Endothelial cell of umbilical vein (primary cell): Measurements from ENCODE around the gene CYP4F8. TPM values are rescaled to one million over a fixed set of nuclear protein-coding genes. Genes with fewer than 3 reads are reported as not detected.

Source experiments
- BruUV-seq: library from RNA; stranded (reverse); fragments of 400-500 nt; replicated peaks from 2 replicates; lab custom pipeline; 2021; lab: Mats Ljungman, UMichigan
- CTCF ChIA-PET: fragments of 300-600, 350-600 bp; sonication (Branson Sonifier 250); formaldehyde crosslinking; loops from one replicate; lab custom pipeline; 2021; ENCODE audit warnings: antibody characterized with exemption, inconsistent platforms; lab: Charles Lee
- POLR2A ChIA-PET: fragments of 300-600, 350-600 bp; sonication (Branson Sonifier 250); formaldehyde crosslinking; loops from one replicate; lab custom pipeline; 2021; ENCODE audit warnings: antibody characterized with exemption, inconsistent platforms; lab: Charles Lee
- DNase-seq: peaks from one replicate; pipeline ENCODE4 v3.0.0-alpha.2; 2011; ENCODE audit warnings: low read depth, low spot score
- FAIRE-seq: peaks from 2 replicates; lab custom pipeline; 2011; peaks lifted over from hg19 to GRCh38; lab: Jason Lieb, UNC
- H2AFZ ChIP-seq: 2 replicates; pipeline ENCODE4 v1.6.0; 2012; ENCODE audit warnings: low read depth, low read length, control low read depth, inconsistent platforms
- H3K27ac ChIP-seq: 2 replicates; pipeline ENCODE4 v1.5.1; 2011; ENCODE audit warnings: low read depth, mild to moderate bottlenecking, control low read depth, low read length, moderate library complexity; ENCODE audit not compliant: insufficient read depth
- H3K27me3 ChIP-seq, 2 experiments: 2 replicates each; pipeline versions ENCODE4 v1.6.0 to v1.6.1; 2011; ENCODE audit warnings: low read length in 2 of 2, mixed read lengths in 1 of 2; ENCODE audit not compliant: control insufficient read depth in 2 of 2, insufficient read depth in 2 of 2
- H3K36me3 ChIP-seq, 2 experiments: 2 replicates in 1 of 2; 3 replicates in 1 of 2; pipeline ENCODE4 v1.5.1; 2011; ENCODE audit warnings: low read length in 2 of 2, mild to moderate bottlenecking in 1 of 2, moderate library complexity in 1 of 2; ENCODE audit not compliant: control insufficient read depth in 2 of 2, insufficient read depth in 2 of 2; ENCODE audit errors: extremely low read depth in 1 of 2
- H3K4me1 ChIP-seq: 3 replicates; pipeline ENCODE4 v1.5.1; 2011; ENCODE audit warnings: mild to moderate bottlenecking, low read length; ENCODE audit not compliant: control insufficient read depth, insufficient read depth; ENCODE audit errors: extremely low read depth
- H3K4me2 ChIP-seq: 2 replicates; pipeline ENCODE4 v1.6.1; 2011; ENCODE audit warnings: low read length, control low read depth, mixed read lengths; ENCODE audit not compliant: insufficient read depth
- H3K4me3 ChIP-seq, 3 experiments: fragments of 200-600 bp in 1 of 3; sonication (generic), shearing (Covaris generic) in 1 of 3; replicated peaks in 1 of 3; 2 replicates each; pipeline ENCODE4 v1.5.1; 2011 to 2016; ENCODE audit warnings: control low read depth in 3 of 3, low read length in 3 of 3, mild to moderate bottlenecking in 2 of 3, inconsistent platforms in 1 of 3, low read depth in 1 of 3, moderate library complexity in 1 of 3; ENCODE audit not compliant: insufficient read depth in 1 of 3
- H3K79me2 ChIP-seq: 2 replicates; pipeline ENCODE4 v1.6.0; 2012; ENCODE audit warnings: low read length, inconsistent platforms; ENCODE audit not compliant: control insufficient read depth, insufficient read depth
- H3K9ac ChIP-seq: replicated peaks from 2 replicates; pipeline ENCODE3; 2011; ENCODE audit warnings: low read length, control low read depth; ENCODE audit not compliant: insufficient read depth; ENCODE audit errors: extremely low read depth
- H3K9me1 ChIP-seq: replicated peaks from 3 replicates; pipeline ENCODE4 v1.6.0; 2011; ENCODE audit warnings: mild to moderate bottlenecking, low read length; ENCODE audit not compliant: control insufficient read depth, insufficient read depth; ENCODE audit errors: extremely low read depth
- H3K9me3 ChIP-seq: replicated peaks from 2 replicates; pipeline ENCODE4 v1.5.1; 2012; ENCODE audit warnings: low read length, inconsistent platforms; ENCODE audit not compliant: control insufficient read depth, insufficient read depth
- H4K20me1 ChIP-seq: replicated peaks from 2 replicates; pipeline ENCODE3; 2011; ENCODE audit warnings: mild to moderate bottlenecking, low read length; ENCODE audit not compliant: control insufficient read depth, insufficient read depth; ENCODE audit errors: extremely low read depth
- EZH2 ChIP-seq: IDR thresholded peaks from 2 replicates; pipeline ENCODE4 v1.6.1; 2012; ENCODE audit warnings: borderline replicate concordance, low read depth, mild to moderate bottlenecking, moderate library complexity, low read length, inconsistent platforms; ENCODE audit not compliant: severe bottlenecking
- FOS ChIP-seq: IDR thresholded peaks from 2 replicates; pipeline ENCODE4 v1.6.1; 2011; ENCODE audit warnings: mild to moderate bottlenecking, low read length, moderate library complexity, borderline replicate concordance; ENCODE audit not compliant: insufficient read depth
- GATA2 ChIP-seq: IDR thresholded peaks from 2 replicates; pipeline ENCODE4 v1.7.0; 2011; ENCODE audit warnings: low read depth, mild to moderate bottlenecking, moderate library complexity, mixed read lengths, low read length; ENCODE audit not compliant: insufficient read length, insufficient read depth
- JUN ChIP-seq: IDR thresholded peaks from 2 replicates; pipeline ENCODE4 v1.6.1; 2011; ENCODE audit warnings: borderline replicate concordance, low read depth; ENCODE audit not compliant: insufficient read length, insufficient read depth
- MYC ChIP-seq: IDR thresholded peaks from one replicate; pipeline ENCODE4 v1.6.1; 2011; ENCODE audit warnings: mild to moderate bottlenecking, low read depth, low read length
- POLR2A ChIP-seq: IDR thresholded peaks from 2 replicates; pipeline ENCODE4 v1.6.1; 2012; ENCODE audit warnings: low read depth, mild to moderate bottlenecking, control low read depth, low read length
- POLR2AphosphoS5 ChIP-seq: IDR thresholded peaks from 2 replicates; pipeline ENCODE4 v1.6.1; 2012; ENCODE audit warnings: low read depth, mild to moderate bottlenecking, control low read depth, low read length, moderate library complexity; ENCODE audit not compliant: insufficient read depth
- dilution Hi-C: fragments of 300-500 bp; cut with MboI; formaldehyde crosslinking; loops from one replicate; pipeline ENCODE4 v1.15.0; 2019; ENCODE audit warnings: low sequenced_read_pairs; ENCODE audit not compliant: extremely low pct_ligation_motif_present
- intact Hi-C: fragments of 100-400 bp; cut with micrococcal nuclease; formaldehyde crosslinking; loops from one replicate; pipeline ENCODE4 v1.10.0; 2022
- polyA plus RNA-seq, 4 experiments: library from polyadenylated mRNA; depleted of rRNA in 3 of 4; stranded (reverse) in 3 of 4; unstranded in 1 of 4; fragments of >200 nt; gene quantifications; 2 replicates each; pipeline versions ENCODE4 v1.2.1 to v1.2.3, GENCODE V29; 2011 to 2012; ENCODE audit warnings: missing spikeins in 1 of 4
- total RNA-seq: library from RNA; stranded (reverse); gene quantifications from 2 replicates; pipeline ENCODE4 v1.2.3, GENCODE V29; 2021
- TF ChIP-seq, protein P1 (sequence below), 2 donors: IDR thresholded peaks; 1 replicate in 1 of 2; 2 replicates in 1 of 2; pipeline ENCODE4 v1.5.1; 2011; ENCODE audit warnings: low read length in 2 of 2, mild to moderate bottlenecking in 2 of 2, moderate library complexity in 2 of 2, control low read depth in 1 of 2, inconsistent platforms in 1 of 2, low read depth in 1 of 2; ENCODE audit not compliant: insufficient read depth in 1 of 2; ENCODE audit errors: extremely low read depth in 1 of 2
- TF ChIP-seq, protein P2 (sequence below): IDR thresholded peaks from 2 replicates; pipeline ENCODE4 v1.6.1; 2011; ENCODE audit not compliant: insufficient read depth, insufficient read length

The CYP4F8 gene
- total and polyA plus RNA-seq, 2 donors (not counting 3 experiments of a cell fraction or from before 2014, with no cell fraction given): not detected

DNA sequence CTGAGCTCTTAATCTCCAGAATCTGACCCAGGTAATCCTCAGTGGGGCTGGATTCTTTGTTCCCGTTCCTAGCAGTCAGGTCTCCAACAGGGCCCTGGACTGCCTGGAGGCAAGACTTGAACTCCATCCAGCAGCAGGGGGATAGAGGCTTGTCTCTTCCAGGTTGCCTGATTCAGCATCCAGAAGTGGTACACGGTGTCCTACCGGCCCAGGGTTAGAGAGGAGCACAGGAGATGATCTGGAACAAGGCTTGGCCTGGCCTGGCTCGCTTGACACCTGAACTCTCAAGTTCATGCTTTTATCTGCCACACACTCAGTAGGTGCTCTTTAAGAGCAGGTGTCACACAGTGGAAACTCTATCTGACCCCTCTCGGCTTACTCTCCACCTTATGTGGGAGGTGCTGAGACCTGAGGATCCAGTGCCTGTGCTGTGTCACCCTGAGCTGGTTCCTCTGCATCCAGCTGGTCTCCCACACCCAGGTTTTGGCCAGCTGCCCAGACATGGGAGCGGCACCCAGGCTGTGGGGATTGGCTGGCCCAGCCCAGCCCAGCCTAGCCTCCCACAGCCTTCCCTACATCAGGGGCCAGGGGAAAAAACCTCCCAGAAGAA lies 25.4 kb downstream of the CYP4F8 start, which contains the start of gene CYP4F3:
TSS of gene CYP4F3 (plus strand) at position 604 of the 610 bp plus-strand sequence. CDS start 519 bp downstream, outside the sequence.
- FAIRE-seq (no peak), DNase-seq (no peak)
- ChIA-PET POLR2A (no interaction called here), CTCF (no interaction called here)
- dilution Hi-C loops (no loop called here), intact Hi-C loops (no loop called here)
- no peaks in the 10 kb centered on the region for H4K20me1 ChIP-seq
- H3K9ac ChIP-seq: no peak within 1 kb of the TSS
- no peaks in the 10 kb centered on the region for H3K9me3 ChIP-seq
- no peak within 1 kb of the TSS for H3K27ac ChIP-seq
- no peaks in the 10 kb centered on the region for H3K27me3 ChIP-seq
- no peaks in the 10 kb centered on the region for H3K9me1 ChIP-seq
- no peaks in the 10 kb centered on the region for H3K36me3 ChIP-seq
- TF ChIP-seq JUN: no peak
- no peak for TF ChIP-seq MYC
- TF ChIP-seq, protein P1, sequence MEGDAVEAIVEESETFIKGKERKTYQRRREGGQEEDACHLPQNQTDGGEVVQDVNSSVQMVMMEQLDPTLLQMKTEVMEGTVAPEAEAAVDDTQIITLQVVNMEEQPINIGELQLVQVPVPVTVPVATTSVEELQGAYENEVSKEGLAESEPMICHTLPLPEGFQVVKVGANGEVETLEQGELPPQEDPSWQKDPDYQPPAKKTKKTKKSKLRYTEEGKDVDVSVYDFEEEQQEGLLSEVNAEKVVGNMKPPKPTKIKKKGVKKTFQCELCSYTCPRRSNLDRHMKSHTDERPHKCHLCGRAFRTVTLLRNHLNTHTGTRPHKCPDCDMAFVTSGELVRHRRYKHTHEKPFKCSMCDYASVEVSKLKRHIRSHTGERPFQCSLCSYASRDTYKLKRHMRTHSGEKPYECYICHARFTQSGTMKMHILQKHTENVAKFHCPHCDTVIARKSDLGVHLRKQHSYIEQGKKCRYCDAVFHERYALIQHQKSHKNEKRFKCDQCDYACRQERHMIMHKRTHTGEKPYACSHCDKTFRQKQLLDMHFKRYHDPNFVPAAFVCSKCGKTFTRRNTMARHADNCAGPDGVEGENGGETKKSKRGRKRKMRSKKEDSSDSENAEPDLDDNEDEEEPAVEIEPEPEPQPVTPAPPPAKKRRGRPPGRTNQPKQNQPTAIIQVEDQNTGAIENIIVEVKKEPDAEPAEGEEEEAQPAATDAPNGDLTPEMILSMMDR (IDR thresholded peaks at IDR 0.05; ENCODE audit: extremely low read depth in 1 of 2, insufficient read depth in 1 of 2, low read depth in 1 of 2, low read length in 2 of 2): no peak
- H2AFZ ChIP-seq: no peak within 1 kb of the TSS
- no peaks in the 10 kb centered on the region for H3K79me2 ChIP-seq
- H3K4me1 ChIP-seq: no peaks in the 10 kb centered on the region
- H3K4me3 ChIP-seq: no peak within 1 kb of the TSS
- no TSS peak for BruUV-seq
- no peak within 1 kb of the TSS for H3K4me2 ChIP-seq

DNA sequence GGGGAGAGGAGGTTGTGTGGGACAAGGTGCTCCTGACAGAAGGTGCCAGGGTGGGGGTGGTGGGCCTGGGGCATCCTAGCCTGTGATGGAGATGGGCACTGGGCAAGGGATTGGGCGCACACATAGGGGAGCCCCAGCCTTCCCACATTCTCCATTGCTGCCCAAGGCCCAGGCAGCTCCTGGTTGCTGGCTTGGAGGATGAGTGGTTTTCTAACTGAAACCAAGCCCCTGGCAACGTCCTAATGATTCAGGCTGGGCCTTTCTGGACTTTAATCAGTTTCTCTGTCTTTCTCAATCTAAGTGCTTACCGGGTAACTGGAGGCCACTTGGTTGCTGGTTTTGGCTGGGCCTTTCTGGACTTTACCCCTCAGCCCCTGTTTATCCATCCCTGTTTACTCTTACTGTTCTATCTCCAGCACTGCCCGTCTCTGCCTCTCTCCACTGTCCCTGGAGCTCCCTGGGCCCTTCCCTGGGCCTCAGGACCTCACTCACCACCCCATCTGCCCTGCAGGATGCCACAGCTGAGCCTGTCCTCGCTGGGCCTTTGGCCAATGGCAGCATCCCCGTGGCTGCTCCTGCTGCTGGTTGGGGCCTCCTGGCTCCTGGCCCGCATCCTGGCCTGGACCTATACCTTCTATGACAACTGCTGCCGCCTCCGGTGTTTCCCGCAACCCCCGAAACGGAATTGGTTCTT lies 26.0 kb downstream of the CYP4F8 start:
- H3K79me2 ChIP-seq: no peaks in the 10 kb centered on the region
- no peak overlapping the region for H3K4me2 ChIP-seq
- ChIA-PET POLR2A (no interaction called here), CTCF (no interaction called here)
- dilution Hi-C loops (no loop called here), intact Hi-C loops (no loop called here)
- H3K9ac ChIP-seq: no peak overlapping the region
- DNase-seq: no peak
- no peaks in the 10 kb centered on the region for H4K20me1 ChIP-seq
- H3K4me1 ChIP-seq: no peaks in the 10 kb centered on the region
- no peak for FAIRE-seq
- no peak overlapping the region for H3K4me3 ChIP-seq
- no TSS peak for BruUV-seq
- H3K27ac ChIP-seq: no peak overlapping the region
- no peaks in the 10 kb centered on the region for H3K27me3 ChIP-seq
- H2AFZ ChIP-seq: no peak overlapping the region
- no peak for TF ChIP-seq GATA2
- TF ChIP-seq POLR2A: no peak
- TF ChIP-seq POLR2AphosphoS5: no peak
- no peak for TF ChIP-seq FOS
- TF ChIP-seq EZH2: no peak
- TF ChIP-seq, protein P1 (IDR thresholded peaks at IDR 0.05; ENCODE audit: extremely low read depth in 1 of 2, insufficient read depth in 1 of 2, low read depth in 1 of 2, low read length in 2 of 2): no peak
- TF ChIP-seq, protein P2, sequence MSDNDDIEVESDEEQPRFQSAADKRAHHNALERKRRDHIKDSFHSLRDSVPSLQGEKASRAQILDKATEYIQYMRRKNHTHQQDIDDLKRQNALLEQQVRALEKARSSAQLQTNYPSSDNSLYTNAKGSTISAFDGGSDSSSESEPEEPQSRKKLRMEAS: no peak
- TF ChIP-seq JUN: no peak
- TF ChIP-seq MYC: no peak
- no peaks in the 10 kb centered on the region for H3K9me1 ChIP-seq
- H3K36me3 ChIP-seq: no peaks in the 10 kb centered on the region
- no peaks in the 10 kb centered on the region for H3K9me3 ChIP-seq
